NCI-H128 (cell line): ENCODE measurements around the gene DNAH9.
"Not testable (repeated sequence)": the region's sequence is repeated elsewhere in the genome, so short reads cannot be mapped to it uniquely, and the experiment has no call there.

Experiments used
- DNase-seq: peaks from one replicate; lab custom pipeline; 2025; ENCODE audit not compliant: unreplicated experiment; lab: John Stamatoyannopoulos, UW

The DNAH9 gene

DNA sequence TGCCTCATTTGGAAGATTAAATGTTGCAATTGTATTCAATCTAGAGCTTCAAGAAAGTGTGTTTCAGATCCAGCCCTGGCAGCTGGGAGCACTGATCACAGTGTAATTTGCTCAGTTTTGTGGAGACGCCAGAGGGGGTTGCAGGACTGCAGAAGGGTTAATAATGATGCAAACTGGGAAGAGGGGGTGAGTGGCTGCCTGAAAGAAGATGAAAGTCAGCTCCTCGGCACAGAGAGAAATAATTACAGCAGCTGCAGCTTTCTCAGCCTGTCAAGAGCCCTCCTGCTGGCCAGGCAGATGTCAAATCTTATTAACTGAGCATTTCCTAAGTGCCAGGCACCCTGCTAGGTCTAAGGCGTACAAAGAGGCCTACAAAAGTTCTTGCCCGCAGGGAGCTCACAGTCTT is 301.3 kb downstream of the DNAH9 start:
- no peak for DNase-seq

DNA sequence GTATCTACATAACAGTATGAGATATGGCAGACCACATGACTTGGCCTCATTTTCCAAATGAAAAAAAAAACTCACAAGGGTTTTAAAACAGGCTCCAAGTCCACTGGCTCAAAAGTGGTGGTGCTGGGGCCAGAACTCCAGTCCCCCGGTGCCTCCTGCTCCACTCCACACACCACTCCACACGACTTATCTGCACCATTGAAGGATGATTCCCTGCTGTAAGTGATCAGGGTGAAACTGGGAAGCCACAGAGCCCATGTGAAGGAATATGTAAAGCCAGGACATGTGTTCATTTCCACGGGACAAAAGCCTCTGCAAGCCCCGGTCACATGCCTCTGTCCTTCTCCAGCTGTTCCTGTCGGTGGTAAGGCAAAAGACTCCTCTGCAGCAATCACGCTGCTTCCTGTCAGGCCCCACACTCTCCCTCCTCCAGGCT is 301.8 kb downstream of the DNAH9 start:
- no peak for DNase-seq

DNA sequence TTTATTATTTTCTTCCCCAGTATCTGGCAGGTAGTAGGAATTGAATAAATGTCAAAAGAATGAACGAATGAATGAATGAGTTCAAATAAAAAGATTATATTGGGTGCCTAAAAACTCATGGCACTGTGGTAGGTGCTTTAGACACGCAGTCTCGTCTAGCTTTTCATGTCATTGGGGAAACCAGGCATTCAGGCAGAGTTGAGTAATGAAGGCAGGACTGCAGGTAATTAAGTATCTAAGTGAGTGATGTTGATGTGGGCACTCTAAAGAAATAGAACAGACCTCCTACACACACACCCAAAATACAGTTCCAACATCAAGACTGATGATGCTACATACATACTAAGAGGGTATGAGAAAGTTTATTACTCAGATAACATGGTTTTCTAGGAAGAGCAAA is 302.4 kb downstream of the DNAH9 start:
- no peak for DNase-seq

DNA sequence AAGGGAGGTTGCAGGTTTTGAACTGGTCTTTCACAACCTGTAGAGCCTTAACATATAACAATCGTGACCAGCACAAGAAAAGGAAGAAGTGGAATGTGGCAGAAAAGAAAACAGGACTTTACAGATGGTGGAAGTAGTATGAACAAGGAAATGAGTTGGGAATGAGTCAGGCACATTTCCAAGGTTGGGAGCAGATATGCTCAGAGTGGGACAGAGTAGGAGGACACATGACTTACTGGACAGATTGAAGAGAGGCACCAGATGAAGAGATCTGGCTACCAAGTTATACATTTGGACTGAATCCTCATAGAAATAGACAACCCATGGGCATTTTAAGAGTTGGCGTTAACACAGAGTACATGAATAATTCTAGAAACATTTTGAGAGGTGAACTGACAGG is 303.7 kb downstream of the DNAH9 start:
- no peak for DNase-seq

DNA sequence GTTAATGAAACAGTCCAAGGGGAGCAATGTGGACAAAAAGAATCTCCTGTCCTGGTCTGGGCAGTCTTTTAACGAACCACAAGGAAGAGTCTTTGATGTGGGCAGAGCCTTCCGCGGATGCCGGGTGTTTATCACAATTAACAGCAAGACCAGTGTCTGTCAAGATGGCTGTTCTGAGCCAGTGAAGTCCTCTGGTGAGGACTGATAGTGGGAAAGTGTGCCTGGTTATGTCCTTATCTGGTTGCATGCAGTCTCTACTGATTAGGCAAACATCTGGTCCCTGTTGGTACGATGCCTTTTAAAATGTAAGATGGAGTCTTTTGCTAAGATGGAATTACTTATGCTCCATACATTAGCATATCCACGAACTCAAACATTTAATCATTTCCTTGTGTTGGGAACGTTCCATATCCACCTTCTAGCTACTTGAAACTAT is 310.5 kb downstream of the DNAH9 start:
- DNase-seq, result no peak

DNA sequence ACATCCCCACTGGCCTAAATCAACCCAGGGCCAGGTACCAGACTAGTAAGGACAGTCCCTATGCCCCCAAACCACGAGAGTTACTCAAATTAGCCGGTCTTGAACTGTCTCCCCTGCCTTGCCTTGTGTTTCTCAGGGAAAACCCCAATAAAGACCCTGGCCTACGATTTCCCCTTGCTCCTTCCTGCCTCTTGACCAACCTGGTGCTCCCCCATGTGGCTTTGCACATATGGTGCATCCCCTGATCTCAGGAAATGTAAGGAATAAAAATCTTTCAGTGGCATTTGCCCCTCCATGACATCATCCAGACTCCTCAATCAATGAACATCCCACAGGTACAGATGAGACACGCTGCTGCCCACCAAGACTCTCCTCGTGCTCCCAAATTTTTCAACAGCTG is 311.1 kb downstream of the DNAH9 start:
- DNase-seq, result no peak

DNA sequence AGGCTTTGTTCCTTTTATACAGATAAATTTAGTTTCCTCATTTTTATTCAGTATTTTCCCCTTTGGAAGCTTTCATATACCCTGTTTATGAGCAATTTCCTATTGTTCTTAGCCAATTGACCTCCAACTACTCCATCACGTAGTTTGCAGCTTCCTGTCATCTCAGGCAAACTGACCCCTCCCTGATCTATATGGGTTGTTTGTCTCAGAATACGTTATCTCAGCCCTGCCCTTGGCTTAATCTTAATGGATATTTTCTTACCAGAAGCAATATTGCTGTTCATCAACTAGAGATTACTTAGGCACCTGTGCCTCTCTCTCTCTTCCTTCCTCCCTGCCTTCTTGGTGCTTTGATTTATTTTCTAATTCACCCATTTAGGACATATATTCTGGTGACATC is 317.8 kb downstream of the DNAH9 start:
- DNase-seq, result no peak

DNA sequence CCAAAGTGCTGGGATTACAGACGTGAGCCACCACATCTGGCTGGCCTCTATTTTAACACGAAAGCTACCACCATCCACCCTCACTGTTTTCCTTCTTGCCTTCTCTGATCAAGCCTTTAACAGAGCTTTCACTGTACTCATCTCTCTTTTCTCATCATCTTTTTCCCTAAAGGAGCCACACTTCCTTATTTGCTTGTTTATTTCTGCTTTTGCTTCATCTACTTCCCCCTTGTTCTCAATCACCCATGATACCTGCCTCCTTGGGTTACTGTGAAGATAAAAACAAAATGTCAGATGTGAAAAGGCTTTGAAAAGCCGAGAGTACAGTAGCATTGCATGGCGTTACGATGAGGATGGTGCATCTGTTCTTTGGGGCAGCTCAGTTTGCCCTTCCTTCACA is 319.1 kb downstream of the DNAH9 start:
- DNase-seq, result no peak

DNA sequence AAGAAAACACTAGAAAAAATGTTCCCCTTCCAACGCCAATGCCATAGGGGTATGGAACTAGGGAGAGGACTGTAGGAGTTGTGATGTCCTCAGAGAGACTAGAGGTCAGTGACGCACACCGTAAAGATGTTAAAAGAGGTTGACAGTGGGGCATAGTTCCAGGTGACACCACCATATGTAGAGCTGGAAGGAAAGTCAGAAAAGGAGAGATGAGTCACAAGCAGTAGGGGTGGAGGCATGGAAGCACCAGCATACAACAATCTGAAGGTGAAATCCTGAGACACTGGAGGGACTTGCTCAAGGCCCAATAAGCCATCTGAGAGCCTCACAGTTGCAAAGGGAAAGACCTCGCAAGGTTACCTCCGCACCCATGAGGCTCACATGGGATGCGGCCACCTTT is 323.0 kb downstream of the DNAH9 start:
- DNase-seq, result no peak

DNA sequence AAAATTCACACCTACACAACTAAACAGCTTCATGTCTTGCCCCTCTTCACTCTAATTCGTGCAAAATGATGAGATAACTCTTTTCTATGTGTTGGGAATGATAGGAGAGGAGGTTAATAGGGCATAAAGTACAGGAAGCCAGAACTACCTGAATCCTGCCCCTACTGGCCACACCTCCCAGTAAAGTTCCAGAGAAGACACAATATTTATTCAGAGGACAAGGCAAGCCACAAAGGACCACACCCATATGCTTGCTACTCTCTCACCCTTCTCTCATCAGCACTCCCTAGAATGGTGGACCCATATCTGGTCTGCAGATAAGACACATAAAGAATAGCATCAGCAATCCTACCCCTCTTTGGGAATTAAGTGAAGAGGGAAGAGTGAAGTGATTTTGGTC is 324.4 kb downstream of the DNAH9 start:
- DNase-seq, result no peak

DNA sequence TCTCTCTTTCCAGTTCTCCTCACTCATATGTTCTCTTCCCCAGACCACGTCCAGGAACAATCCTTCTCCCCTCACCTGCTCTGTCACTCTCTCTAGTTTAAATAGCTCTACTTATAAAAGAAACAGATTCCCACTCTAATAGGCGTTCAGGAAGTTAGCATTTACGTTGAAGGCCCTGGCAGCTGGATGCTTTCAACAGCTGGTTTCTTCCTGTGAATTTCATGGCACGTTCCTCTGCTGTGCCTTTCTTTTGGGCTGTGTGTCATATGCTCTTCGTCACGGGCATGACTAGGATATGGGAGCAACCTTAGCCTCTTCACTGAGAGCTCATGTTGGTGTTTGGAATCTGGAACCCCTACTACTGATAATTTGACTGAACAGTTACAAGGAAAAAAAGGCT is 325.8 kb downstream of the DNAH9 start:
- no peak for DNase-seq

DNA sequence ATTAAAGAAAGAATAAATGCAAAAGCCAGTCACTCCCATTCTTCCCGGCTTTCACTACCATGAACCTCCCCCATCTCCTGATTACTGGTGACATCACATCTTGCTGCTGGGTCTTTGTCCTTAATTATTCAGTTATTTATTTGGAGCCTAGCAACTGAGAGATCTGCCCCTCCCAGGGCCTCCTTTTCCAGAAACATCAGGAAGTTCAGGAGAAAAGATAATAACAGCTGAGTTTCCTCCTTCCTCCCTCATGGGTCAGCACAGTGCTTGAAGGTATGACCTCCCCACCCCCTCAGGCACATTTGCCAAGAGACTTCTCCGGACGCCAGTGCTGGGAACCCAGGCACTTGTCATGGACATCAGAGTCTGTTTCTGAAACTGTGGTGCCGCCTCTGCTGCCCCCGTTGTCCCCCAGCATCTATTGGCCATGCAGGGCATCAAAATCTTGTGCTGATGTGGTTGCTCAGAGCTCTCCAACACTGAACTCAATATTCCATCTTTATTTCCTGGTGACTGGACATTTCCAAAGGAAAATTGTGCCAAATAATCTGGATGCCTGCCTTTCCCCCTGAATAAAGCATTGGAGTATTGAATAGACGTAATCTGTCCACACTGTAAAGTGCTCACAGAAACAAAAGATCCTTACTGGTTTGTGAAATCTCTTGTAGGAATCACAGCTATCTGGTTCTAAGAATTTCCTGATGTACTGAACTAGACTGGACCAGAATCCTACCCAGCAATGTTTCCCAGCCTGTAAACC is 327.2 kb downstream of the DNAH9 start:
- DNase-seq, result no peak

DNA sequence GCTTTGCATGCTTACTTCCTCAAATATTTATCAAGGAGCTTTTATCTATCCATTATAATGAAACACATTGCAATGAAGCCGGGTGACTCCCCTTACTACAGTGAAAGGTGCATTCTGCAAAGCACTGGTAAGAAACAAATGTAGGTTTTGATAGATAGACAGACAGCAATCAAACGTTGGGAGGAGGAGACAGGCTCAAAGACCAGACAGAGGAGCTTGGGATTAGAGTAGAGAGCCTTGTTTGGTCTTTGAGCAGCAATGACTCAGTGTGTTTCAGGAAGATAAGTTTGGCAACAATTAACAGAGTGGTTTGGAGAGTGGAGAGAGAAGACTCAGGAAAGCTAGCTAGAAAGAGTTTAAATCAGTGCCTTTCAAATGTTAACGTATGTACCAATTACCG is 330.2 kb downstream of the DNAH9 start:
- no peak for DNase-seq

DNA sequence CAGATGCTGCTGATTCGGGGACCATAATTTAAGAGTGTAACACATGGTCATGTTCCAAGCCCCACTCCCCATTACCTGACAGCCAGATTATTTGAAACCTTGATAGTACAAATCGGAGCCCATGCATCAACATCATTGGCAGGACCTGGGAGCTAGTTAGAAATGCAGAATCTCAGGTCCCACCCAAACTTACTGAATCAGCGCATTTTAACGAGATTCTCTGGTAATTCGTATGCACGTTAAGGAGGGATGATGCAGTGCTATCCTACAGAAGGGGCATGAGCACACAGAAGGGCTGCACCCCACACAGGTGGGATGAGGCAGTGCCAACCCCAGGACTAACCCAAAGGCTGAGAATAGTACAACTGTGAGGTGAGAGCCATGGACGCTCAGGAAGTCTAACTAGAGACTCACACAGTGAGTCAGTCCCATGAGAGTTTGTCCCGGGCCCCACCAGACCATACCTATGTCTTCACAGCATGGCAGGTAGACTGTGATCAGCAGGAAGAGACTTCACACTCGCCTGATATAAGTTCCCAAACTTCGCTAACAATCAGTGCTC is 334.1 kb downstream of the DNAH9 start:
- DNase-seq, result no peak

DNA sequence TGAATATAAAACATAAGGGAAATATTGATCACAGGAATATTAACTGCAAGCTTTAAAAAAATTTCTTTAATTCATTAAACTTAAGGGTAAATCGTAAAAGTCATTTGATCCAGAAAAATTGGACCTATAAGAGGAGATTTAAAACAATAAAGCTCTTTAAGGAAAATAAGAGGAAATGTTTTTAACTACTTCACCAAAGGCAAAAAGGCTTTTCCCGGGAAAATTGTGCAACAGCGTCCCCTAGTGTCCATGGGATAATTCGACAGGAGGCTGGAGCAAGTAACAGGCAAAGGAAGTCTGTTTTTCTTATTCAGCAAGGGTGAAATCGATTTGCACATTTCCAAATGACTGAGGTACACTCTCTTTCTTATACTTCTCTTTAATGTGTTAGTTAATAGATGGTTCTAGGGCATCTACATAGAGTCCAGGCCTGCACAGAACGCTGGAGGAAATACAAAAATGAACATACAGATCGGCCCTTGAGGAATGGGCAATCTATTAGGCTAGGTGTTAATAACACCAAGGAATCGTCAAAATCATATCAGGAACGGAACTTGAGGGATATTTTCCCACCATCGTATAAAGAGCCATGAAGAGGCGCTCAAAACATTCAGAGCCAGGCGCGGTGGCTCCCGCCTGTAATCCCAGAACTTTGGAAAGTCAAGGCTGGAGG is 337.6 kb downstream of the DNAH9 start:
- DNase-seq, result no peak

DNA sequence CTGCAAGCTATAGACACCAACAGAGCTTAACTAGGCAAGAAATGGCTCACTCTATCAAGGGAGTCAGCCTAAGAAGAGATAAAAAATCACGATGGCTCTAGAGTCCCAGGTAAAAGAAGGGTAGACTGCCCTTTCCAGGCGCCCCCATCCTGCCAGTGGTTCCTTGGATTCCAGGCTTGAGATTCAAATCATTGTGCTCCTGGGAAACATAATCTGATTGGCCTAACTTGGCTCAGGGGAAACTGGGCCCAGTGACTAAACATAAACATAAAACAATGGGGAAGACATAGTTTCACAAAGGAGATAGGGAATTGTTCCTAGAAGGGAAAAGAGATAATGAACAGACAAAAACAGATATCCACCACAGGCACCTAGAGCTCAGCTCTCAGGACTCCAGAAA is 342.6 kb downstream of the DNAH9 start:
- no peak for DNase-seq

DNA sequence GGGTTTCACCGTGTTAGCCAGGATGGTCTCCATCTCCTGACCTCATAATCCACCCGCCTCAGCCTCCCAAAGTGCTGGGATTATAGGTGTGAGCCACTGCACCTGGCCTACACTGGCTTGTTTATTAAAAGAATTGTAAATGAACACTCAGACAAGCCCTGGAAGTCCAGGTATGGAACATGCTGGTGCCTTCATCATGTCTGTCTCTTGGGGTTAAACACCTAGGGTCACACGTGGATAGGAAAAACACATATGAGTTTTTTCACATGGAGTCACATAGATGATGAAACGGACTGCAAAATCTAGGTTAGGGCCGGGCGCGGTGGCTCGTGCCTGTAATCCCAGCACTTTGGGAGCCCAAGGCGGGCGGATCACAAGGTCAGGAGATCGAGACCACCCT is 344.8 kb downstream of the DNAH9 start:
- not testable (repeated sequence) for DNase-seq

DNA sequence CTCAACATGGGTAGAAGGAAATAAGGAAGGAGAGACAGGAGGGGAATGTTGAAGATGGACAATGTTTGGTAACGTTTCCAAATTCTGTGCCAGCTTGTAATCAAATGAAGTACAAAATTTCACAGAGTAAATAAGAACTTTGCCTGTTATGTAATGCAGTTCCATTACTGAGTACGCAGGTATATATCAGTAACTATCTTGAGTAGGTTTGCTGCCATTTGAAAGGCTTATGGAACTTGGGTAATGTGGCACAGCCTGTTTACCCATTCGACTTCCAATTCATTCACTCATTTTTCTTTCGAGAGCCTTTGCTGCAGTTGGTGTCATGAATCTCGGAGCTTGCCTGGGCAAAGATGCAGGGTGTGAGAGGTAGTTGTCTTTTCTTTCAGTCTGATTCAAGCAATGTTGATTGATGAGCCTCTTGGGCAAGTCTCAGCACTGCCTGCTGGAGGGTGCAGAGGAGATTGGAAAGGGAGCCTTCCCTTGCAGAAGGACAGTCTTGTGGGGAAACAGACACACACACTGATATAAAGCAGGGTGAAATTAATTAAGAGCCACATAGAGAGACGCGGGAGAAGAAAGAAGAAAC is 345.6 kb downstream of the DNAH9 start:
- DNase-seq, result no peak

DNA sequence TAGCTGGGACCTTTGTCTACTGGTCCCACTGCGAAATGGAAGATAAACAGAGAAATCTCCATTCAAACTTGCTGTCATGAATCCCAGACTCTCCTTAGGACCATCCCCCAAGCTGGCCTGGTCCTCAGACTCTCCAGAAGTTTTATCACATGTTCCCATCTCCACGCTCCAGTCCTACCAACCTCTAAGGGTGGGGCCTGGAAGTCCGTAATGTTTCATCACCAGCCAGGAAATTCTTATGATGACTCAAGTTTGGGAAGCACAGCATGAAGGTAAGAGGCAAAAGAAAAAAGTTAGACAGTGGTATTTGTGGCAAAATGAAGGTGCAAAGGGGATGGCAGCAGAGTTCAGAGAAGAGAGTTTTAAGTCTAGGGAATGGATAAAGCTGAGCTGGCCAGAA is 346.3 kb downstream of the DNAH9 start:
- no peak for DNase-seq

DNA sequence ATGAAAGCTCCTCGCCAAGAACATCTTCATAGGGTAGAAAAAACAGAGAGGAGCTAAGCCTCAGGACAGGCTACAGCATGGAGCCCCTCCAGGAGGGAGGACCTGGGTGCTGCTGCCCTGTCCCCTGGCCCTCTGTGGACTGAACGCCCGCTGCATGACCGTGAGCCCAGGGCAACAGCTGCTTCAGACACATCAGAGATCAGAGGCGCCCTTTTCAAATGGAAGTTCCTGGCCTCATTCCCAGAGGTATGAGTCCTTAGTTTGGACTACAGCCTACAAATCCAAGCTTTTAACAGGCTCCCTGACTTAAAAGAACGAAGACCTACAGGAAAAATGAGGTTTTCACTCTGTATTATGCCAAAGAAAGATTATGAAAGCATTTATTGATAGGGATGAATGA is 350.5 kb downstream of the DNAH9 start:
- no peak for DNase-seq

DNA sequence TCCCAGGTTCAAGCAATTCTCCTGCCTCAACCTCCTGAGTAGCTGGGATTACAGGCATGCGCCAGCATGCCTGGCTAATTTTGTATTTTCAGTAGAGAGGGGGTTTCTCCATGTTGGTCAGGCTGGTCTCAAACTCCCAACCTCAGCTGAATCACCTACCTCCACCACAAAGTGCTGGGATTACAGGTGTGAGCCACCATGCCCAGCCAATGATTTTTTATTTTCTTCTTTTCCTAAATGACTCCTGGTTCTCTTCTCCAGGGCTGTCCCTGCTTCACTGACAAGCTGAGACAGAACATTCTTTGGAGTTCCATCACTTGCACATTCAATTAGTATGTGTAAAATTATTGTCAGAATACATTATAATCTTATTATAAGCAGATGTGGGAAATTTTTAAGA is 351.3 kb downstream of the DNAH9 start:
- DNase-seq, result not testable (repeated sequence)
